GM12878 (cell line): ENCODE measurements around the gene KIF2A.

Source experiments
- BHLHE40 ChIP-seq, 2 experiments: fragments of 450-650 bp in 1 of 2; IDR thresholded peaks; 2 replicates each; pipeline ENCODE4 v1.6.1; 2011 to 2017; ENCODE audit warnings: low read depth in 2 of 2, borderline replicate concordance in 1 of 2, improper control_type of control experiment in 1 of 2, low read length in 1 of 2, mild to moderate bottlenecking in 1 of 2
- DPF2 ChIP-seq: fragments of 450-650 bp; IDR thresholded peaks from 2 replicates; pipeline ENCODE4 v1.6.1; 2017; ENCODE audit warnings: mild to moderate bottlenecking
- EGR1 ChIP-seq, 2 experiments: IDR thresholded peaks; 1 replicate in 1 of 2; 2 replicates in 1 of 2; pipeline ENCODE4 v1.6.1; 2011 to 2012; ENCODE audit warnings: low read depth in 2 of 2, low read length in 2 of 2, borderline replicate concordance in 1 of 2, mild to moderate bottlenecking in 1 of 2, moderate library complexity in 1 of 2
- EZH2 ChIP-seq: IDR thresholded peaks from 2 replicates; pipeline ENCODE4 v1.6.1; 2012; ENCODE audit warnings: low read depth, mild to moderate bottlenecking, control low read depth, inconsistent platforms, low read length, borderline replicate concordance; ENCODE audit not compliant: control insufficient read depth
- GABPA ChIP-seq: IDR thresholded peaks from 2 replicates; pipeline ENCODE4 v1.6.1; 2014; ENCODE audit warnings: antibody characterized with exemption, low read depth, mild to moderate bottlenecking, inconsistent platforms
- NR2F1 ChIP-seq: fragments of 450-650 bp; conservative IDR thresholded peaks from 2 replicates; pipeline ENCODE4 v1.6.1; 2017; ENCODE audit warnings: mild to moderate bottlenecking
- SP1 ChIP-seq: IDR thresholded peaks from one replicate; pipeline ENCODE4 v1.6.1; 2011; ENCODE audit warnings: low read depth, low read length
- TAF1 ChIP-seq: IDR thresholded peaks from 2 replicates; pipeline ENCODE4 v1.6.1; 2011; ENCODE audit warnings: mild to moderate bottlenecking, low read depth, low read length, borderline replicate concordance
- TF ChIP-seq, protein P1 (sequence below), 3 experiments: IDR thresholded peaks in 2 of 3; conservative IDR thresholded peaks in 1 of 3; 2 replicates each; pipeline ENCODE4 v1.5.1; 2011; ENCODE audit warnings: low read depth in 3 of 3, low read length in 3 of 3, mild to moderate bottlenecking in 3 of 3, control low read depth in 2 of 3, moderate library complexity in 2 of 3, inconsistent platforms in 1 of 3, mixed read lengths in 1 of 3; ENCODE audit not compliant: control insufficient read depth in 2 of 3, insufficient read depth in 1 of 3; ENCODE audit errors: extremely low read depth in 1 of 3

- no peak for TF ChIP-seq SP1
- TF ChIP-seq, protein P1, sequence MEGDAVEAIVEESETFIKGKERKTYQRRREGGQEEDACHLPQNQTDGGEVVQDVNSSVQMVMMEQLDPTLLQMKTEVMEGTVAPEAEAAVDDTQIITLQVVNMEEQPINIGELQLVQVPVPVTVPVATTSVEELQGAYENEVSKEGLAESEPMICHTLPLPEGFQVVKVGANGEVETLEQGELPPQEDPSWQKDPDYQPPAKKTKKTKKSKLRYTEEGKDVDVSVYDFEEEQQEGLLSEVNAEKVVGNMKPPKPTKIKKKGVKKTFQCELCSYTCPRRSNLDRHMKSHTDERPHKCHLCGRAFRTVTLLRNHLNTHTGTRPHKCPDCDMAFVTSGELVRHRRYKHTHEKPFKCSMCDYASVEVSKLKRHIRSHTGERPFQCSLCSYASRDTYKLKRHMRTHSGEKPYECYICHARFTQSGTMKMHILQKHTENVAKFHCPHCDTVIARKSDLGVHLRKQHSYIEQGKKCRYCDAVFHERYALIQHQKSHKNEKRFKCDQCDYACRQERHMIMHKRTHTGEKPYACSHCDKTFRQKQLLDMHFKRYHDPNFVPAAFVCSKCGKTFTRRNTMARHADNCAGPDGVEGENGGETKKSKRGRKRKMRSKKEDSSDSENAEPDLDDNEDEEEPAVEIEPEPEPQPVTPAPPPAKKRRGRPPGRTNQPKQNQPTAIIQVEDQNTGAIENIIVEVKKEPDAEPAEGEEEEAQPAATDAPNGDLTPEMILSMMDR (IDR thresholded peaks at IDR 0.05 in 2 of 3, conservative IDR thresholded peaks at IDR 0.05 in 1 of 3; ENCODE audit: control insufficient read depth in 2 of 3, extremely low read depth in 1 of 3, insufficient read depth in 1 of 3, low read depth in 3 of 3, low read length in 3 of 3): no peak
- no peak for TF ChIP-seq DPF2
- TF ChIP-seq BHLHE40 (IDR thresholded peaks at IDR 0.05; ENCODE audit: borderline replicate concordance in 1 of 2, low read depth in 2 of 2, low read length in 1 of 2): no peak
- no peak for TF ChIP-seq GABPA
- TF ChIP-seq EZH2: no peak
- TF ChIP-seq TAF1: no peak
- no peak for TF ChIP-seq NR2F1
- no peak for TF ChIP-seq EGR1 (IDR thresholded peaks at IDR 0.05; ENCODE audit: borderline replicate concordance in 1 of 2, low read depth in 2 of 2, low read length in 2 of 2)
Observed at GRCh38 chr5:62257020-62257367, 49.0 kb upstream of the KIF2A start.
